ENCODE results near the gene MYCBP2. TPM values are rescaled to one million over a fixed set of nuclear protein-coding genes. Genes with fewer than 3 reads are reported as not detected.

MYCBP2 gene
- total RNA-seq, 2 experiments from 2014 or later, result 97.5 to 101 TPM

- no peaks in the 10 kb centered on the region for H3K27me3 Mint-ChIP-seq
- ATAC-seq (no peak), DNase-seq (no peak)
- no peak overlapping the region for H3K4me3 Mint-ChIP-seq
- H3K9me3 Mint-ChIP-seq, result no peaks in the 10 kb centered on the region
- H3K36me3 Mint-ChIP-seq (ENCODE audit: low read depth), result no peaks in the 10 kb centered on the region
- H3K27ac Mint-ChIP-seq, result no peak overlapping the region
- TF ChIP-seq, protein P1, sequence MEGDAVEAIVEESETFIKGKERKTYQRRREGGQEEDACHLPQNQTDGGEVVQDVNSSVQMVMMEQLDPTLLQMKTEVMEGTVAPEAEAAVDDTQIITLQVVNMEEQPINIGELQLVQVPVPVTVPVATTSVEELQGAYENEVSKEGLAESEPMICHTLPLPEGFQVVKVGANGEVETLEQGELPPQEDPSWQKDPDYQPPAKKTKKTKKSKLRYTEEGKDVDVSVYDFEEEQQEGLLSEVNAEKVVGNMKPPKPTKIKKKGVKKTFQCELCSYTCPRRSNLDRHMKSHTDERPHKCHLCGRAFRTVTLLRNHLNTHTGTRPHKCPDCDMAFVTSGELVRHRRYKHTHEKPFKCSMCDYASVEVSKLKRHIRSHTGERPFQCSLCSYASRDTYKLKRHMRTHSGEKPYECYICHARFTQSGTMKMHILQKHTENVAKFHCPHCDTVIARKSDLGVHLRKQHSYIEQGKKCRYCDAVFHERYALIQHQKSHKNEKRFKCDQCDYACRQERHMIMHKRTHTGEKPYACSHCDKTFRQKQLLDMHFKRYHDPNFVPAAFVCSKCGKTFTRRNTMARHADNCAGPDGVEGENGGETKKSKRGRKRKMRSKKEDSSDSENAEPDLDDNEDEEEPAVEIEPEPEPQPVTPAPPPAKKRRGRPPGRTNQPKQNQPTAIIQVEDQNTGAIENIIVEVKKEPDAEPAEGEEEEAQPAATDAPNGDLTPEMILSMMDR (IDR thresholded peaks at IDR 0.05), result no peak
- intact Hi-C loops (cut with micrococcal nuclease), result no loop called here
- peaks cover 8% of the 10 kb centered on the region for H3K4me1 Mint-ChIP-seq (ENCODE audit: low read depth)
- CTCF ChIA-PET, result no interaction called here
- POLR2A ChIA-PET, result no interaction called here
These were observed 47.4 kb upstream of the MYCBP2 start for GRCh38 chr13:77374339-77374738.

DNA sequence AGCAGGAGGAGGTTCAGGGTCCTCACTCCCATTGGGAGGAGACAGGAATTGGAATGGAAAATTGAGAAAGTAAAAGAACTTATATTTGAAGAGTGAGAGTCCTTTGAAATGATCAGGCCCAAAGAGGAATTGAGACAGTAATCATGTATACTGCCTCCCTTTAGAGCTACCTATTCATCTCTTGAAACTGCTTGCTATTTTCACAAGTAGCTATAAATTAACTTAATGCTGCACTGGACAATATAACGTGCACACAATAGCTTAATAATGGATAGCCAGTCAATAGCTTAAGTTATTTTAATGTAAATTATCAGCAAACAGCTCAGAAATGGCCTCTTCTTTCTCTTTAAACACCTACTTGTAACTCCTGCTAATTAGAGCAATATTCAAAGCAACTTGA, 46.6 kb upstream of the MYCBP2 start:
- Mint-ChIP-seq H3K27me3 (no peaks in the 10 kb centered on the region), H3K36me3 (ENCODE audit: low read depth) (no peaks in the 10 kb centered on the region), H3K9me3 (no peaks in the 10 kb centered on the region), H3K4me1 (ENCODE audit: low read depth) (peaks cover 8% of the 10 kb centered on the region), H3K4me3 (no peak overlapping the region), H3K27ac (no peak overlapping the region)
- TF ChIP-seq, protein P1 (IDR thresholded peaks at IDR 0.05), result no peak
- DNase-seq (no peak), ATAC-seq (no peak)
- CTCF ChIA-PET, result no interaction called here
- POLR2A ChIA-PET, result no interaction called here
- intact Hi-C loops (cut with micrococcal nuclease), result no loop called here

DNA sequence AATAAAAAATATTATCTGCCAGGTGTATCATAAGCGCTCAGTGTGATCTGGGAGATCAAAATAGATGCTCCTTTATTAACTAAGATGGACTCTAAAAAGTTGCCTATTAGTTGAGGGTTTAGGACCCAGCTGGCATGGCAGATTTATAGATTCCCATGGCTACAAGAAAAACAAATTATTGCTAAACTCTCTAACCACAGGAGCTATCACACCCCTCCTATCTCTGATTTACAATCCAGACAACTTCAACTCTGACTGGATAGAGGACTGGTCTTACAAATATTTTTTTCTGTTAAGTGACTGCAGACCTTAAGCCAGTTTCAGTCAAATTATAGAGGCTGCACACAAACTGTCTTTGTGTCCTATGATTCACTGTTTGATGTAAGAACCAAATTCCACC, 45.4 kb upstream of the MYCBP2 start:
- no peak for ATAC-seq
- Mint-ChIP-seq H3K4me1 (ENCODE audit: low read depth) (peaks cover 8% of the 10 kb centered on the region), H3K27ac (no peak overlapping the region), H3K4me3 (no peak overlapping the region), H3K27me3 (no peaks in the 10 kb centered on the region), H3K9me3 (no peaks in the 10 kb centered on the region), H3K36me3 (ENCODE audit: low read depth) (no peaks in the 10 kb centered on the region)
- CTCF ChIA-PET, result interaction anchor here (1.5 kb wide), 1 partner anchor 10 kb away, joined by 3 read pairs; no protein-coding TSS in a partner anchor
- DNase-seq, result no peak
- intact Hi-C loops (cut with micrococcal nuclease), result no loop called here
- POLR2A ChIA-PET, result interaction anchor here (0.6 kb wide), 1 partner anchor 246 kb away, joined by 4 read pairs; no protein-coding TSS in a partner anchor
- TF ChIP-seq, protein P1 (IDR thresholded peaks at IDR 0.05), result no peak

DNA sequence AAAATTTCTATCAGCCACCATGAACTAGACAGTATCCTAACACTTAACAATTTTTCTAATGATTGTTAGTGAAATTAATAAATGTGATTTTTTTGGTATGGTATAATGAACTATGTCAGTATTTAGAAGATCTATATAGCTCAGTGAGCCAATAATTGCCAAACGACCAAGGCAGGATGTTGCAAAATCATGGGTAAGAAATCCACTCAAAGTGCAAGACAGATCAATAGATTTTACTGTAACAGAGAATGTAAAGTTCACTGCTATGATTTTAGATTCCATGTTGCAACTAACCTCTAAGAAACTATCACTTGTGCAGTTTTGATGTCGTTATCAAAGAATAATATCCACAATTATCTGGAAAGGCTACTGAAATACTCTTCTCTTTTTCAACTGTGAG, 44.0 kb upstream of the MYCBP2 start:
- Mint-ChIP-seq H3K27me3 (no peaks in the 10 kb centered on the region), H3K9me3 (no peaks in the 10 kb centered on the region), H3K4me3 (no peak overlapping the region), H3K27ac (no peak overlapping the region), H3K4me1 (ENCODE audit: low read depth) (peaks cover 8% of the 10 kb centered on the region), H3K36me3 (ENCODE audit: low read depth) (no peaks in the 10 kb centered on the region)
- DNase-seq (no peak), ATAC-seq (no peak)
- POLR2A ChIA-PET, result no interaction called here
- intact Hi-C loops (cut with micrococcal nuclease), result no loop called here
- TF ChIP-seq, protein P1 (IDR thresholded peaks at IDR 0.05), result no peak
- CTCF ChIA-PET, result interaction anchor here (1.1 kb wide), 1 partner anchor 108 kb away, joined by 3 read pairs; no protein-coding TSS in a partner anchor

GRCh38 chr13:77362166-77362565, 35.3 kb upstream of the MYCBP2 start:
- H3K4me1 Mint-ChIP-seq (ENCODE audit: low read depth), result peaks cover 3% of the 10 kb centered on the region
- DNase-seq (no peak), ATAC-seq (no peak)
- intact Hi-C loops (cut with micrococcal nuclease), result no loop called here
- ChIA-PET POLR2A (no interaction called here), CTCF (interaction anchor here (1.0 kb wide), 1 partner anchor 10 kb away, joined by 3 read pairs; no protein-coding TSS in a partner anchor)
- H3K27me3 Mint-ChIP-seq, result no peaks in the 10 kb centered on the region
- no peaks in the 10 kb centered on the region for H3K36me3 Mint-ChIP-seq (ENCODE audit: low read depth)
- H3K4me3 Mint-ChIP-seq, result no peak overlapping the region
- no peak overlapping the region for H3K27ac Mint-ChIP-seq
- no peaks in the 10 kb centered on the region for H3K9me3 Mint-ChIP-seq
- TF ChIP-seq, protein P1 (IDR thresholded peaks at IDR 0.05), result no peak

Data from activated CD8-positive, alpha-beta T cell treated with anti-CD3 and anti-CD28 coated beads for 36 hours (primary cell).